C4-2B (cell line): ENCODE measurements around the gene AKAP8L.

Experiments used
- CTCF ChIP-seq: fragments of 450-650 bp; conservative IDR thresholded peaks from 2 replicates; pipeline ENCODE4 v1.5.1; 2017; ENCODE audit warnings: mild to moderate bottlenecking
- ZFX ChIP-seq: fragments of 450-650 bp; IDR thresholded peaks from 2 replicates; pipeline ENCODE4 v1.6.1; 2017

GRCh38 chr19:15354566-15355296 lies 64.1 kb downstream of the AKAP8L start:
- no peak for TF ChIP-seq CTCF
- TF ChIP-seq ZFX, result no peak
